ENCODE data around the gene ZDHHC6. TPM values are rescaled to one million over a fixed set of nuclear protein-coding genes. Genes with fewer than 3 reads are reported as not detected.

The ZDHHC6 gene
- total RNA-seq, 4 donors from 2014 or later = 15.1 to 31.1 (median 24.7) TPM

GRCh38 chr10:112442063-112442462 lies 4.7 kb downstream of the ZDHHC6 start:
- H3K36me3 ChIP-seq = peaks cover 7 to 81% (median 11%) of the 10 kb centered on the region in 3 donors
- H3K27me3 ChIP-seq = no peaks in the 10 kb centered on the region
- H3K27ac ChIP-seq = no peak overlapping the region
- WGBS, 2 donors = 45 to 49% methylated on average over 3 of the region's 3 CpGs
- H3K9me3 ChIP-seq = no peaks in the 10 kb centered on the region
- H3K4me1 ChIP-seq = peaks cover 0 to 27% (median 7%) of the 10 kb centered on the region in 3 donors
- TF ChIP-seq POLR2A (IDR thresholded peaks at IDR 0.05) (no peak), CTCF (IDR thresholded peaks at IDR 0.05) (no peak)
- no peak overlapping the region for H3K4me3 ChIP-seq
- intact Hi-C loops (cut with DNase I) = no loop called here
- no peak for DNase-seq

GRCh38 chr10:112441520-112441919 lies 5.2 kb downstream of the ZDHHC6 start:
- Histone ChIP-seq H3K4me3 (no peak overlapping the region), H3K27ac (no peak overlapping the region), H3K27me3 (no peaks in the 10 kb centered on the region), H3K9me3 (no peaks in the 10 kb centered on the region), H3K36me3 (peaks cover 7 to 87% (median 11%) of the 10 kb centered on the region in 3 donors), H3K4me1 (peaks cover 0 to 27% (median 7%) of the 10 kb centered on the region in 3 donors)
- intact Hi-C loops (cut with DNase I) = no loop called here
- WGBS, 2 donors = 79 to 80% methylated on average over 1 of the region's 1 CpG
- TF ChIP-seq CTCF (IDR thresholded peaks at IDR 0.05) = no peak
- no peak for TF ChIP-seq POLR2A (IDR thresholded peaks at IDR 0.05)
- no peak for DNase-seq

GRCh38 chr10:112438356-112438755 lies 8.4 kb downstream of the ZDHHC6 start:
- Histone ChIP-seq H3K4me3 (no peak overlapping the region), H3K27me3 (no peaks in the 10 kb centered on the region), H3K4me1 (no peaks in the 10 kb centered on the region), H3K36me3 (peaks cover 7 to 96% (median 11%) of the 10 kb centered on the region in 3 donors), H3K27ac (no peak overlapping the region), H3K9me3 (no peaks in the 10 kb centered on the region)
- intact Hi-C loops (cut with DNase I) = no loop called here
- WGBS, 2 donors = 94 to 97% methylated on average over 4 of the region's 4 CpGs
- DNase-seq = no peak
- TF ChIP-seq CTCF (IDR thresholded peaks at IDR 0.05) (no peak), POLR2A (IDR thresholded peaks at IDR 0.05) (no peak)

- H3K27ac ChIP-seq = no peak overlapping the region
- no peaks in the 10 kb centered on the region for H3K4me1 ChIP-seq
- peak in 4 of 6 experiments; percentile 28 to 60 (median 42) for TF ChIP-seq CTCF (IDR thresholded peaks at IDR 0.05)
- no peak for TF ChIP-seq POLR2A (IDR thresholded peaks at IDR 0.05)
- no peaks in the 10 kb centered on the region for H3K27me3 ChIP-seq
- 84 to 90% methylated on average over 2 of the region's 2 CpGs for WGBS, 2 donors
- DNase-seq = no peak
- intact Hi-C loops (cut with DNase I) = no loop called here
- no peaks in the 10 kb centered on the region for H3K9me3 ChIP-seq
- peaks cover 7 to 96% (median 13%) of the 10 kb centered on the region in 3 donors for H3K36me3 ChIP-seq
- H3K4me3 ChIP-seq = no peak overlapping the region
These were observed 11.6 kb downstream of the ZDHHC6 start for GRCh38 chr10:112434988-112435619.

- Histone ChIP-seq H3K4me1 (no peaks in the 10 kb centered on the region), H3K27ac (no peak overlapping the region), H3K36me3 (peaks cover 7 to 99% (median 13%) of the 10 kb centered on the region in 3 donors), H3K4me3 (no peak overlapping the region), H3K9me3 (no peaks in the 10 kb centered on the region), H3K27me3 (no peaks in the 10 kb centered on the region)
- intact Hi-C loops (cut with DNase I) = no loop called here
- no peak for DNase-seq
- TF ChIP-seq POLR2A (IDR thresholded peaks at IDR 0.05) = no peak
- WGBS, 2 donors = 85 to 97% methylated on average over 2 of the region's 2 CpGs
These were observed 13.6 kb downstream of the ZDHHC6 start for GRCh38 chr10:112433136-112433535.
